GM13977 (cell line): ENCODE data around the gene ST8SIA1.

Experiments
- DNase-seq: peaks from one replicate; pipeline ENCODE4 v3.0.0; 2012; ENCODE audit warnings: low spot score
- in situ Hi-C: fragments of 300-500 bp; cut with MboI; formaldehyde crosslinking; loops from one replicate; pipeline ENCODE4 v1.12.0; 2022; ENCODE audit warnings: low sequenced_read_pairs, low pct_unique_long_range_greater_than_20kb, mixed read lengths, inconsistent platforms; ENCODE audit not compliant: unreplicated experiment
- TF ChIP-seq, protein P1 (sequence below): IDR thresholded peaks from 2 replicates; pipeline ENCODE4 v1.5.1; 2012; ENCODE audit warnings: mild to moderate bottlenecking, control low read depth; ENCODE audit not compliant: insufficient read depth; ENCODE audit errors: extremely low read depth, missing control alignments

Gene ST8SIA1

DNA sequence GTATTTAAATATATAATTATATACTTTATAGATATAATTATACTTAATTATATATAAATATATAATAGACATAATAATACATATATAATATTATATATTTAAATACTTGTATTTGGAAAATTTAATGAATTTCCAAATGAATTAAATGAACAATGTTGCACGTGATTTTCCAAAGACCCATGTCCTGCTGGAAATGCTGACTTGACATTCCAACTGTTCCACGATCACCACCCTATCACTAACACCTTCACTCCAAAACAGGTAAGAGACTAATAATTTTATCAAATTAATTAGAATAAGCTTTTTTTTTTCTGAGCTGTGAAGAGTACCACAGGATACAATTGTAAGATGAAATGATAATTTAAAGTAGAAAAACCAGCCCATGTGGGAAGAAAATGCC is 103.4 kb downstream of the ST8SIA1 start:
- TF ChIP-seq, protein P1, sequence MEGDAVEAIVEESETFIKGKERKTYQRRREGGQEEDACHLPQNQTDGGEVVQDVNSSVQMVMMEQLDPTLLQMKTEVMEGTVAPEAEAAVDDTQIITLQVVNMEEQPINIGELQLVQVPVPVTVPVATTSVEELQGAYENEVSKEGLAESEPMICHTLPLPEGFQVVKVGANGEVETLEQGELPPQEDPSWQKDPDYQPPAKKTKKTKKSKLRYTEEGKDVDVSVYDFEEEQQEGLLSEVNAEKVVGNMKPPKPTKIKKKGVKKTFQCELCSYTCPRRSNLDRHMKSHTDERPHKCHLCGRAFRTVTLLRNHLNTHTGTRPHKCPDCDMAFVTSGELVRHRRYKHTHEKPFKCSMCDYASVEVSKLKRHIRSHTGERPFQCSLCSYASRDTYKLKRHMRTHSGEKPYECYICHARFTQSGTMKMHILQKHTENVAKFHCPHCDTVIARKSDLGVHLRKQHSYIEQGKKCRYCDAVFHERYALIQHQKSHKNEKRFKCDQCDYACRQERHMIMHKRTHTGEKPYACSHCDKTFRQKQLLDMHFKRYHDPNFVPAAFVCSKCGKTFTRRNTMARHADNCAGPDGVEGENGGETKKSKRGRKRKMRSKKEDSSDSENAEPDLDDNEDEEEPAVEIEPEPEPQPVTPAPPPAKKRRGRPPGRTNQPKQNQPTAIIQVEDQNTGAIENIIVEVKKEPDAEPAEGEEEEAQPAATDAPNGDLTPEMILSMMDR = no peak
- no peak for DNase-seq
- in situ Hi-C loops = no loop called here

DNA sequence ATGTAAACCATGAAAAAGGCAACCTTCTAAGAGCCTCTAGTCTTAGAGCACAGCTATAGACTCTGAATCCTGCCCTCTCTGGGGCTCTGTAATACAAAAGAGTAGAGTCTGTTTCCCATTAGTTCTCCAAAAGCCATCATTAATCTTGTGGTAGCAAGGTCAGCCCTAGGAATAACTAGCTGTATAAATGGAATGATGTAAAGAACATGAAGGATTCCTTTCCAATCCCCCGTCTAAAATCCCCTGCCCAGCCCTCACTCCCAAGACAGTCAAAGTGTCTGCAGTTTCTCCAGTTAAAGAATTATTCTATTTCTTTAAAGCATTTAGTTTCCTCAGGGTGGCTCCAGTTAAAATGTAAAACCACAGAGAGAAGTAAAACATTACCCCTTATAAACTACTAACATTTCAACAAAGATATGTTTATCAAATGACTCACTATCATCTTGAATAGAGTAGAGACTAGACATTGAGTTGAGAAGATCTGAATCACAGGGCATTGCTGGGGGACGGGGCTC is 104.2 kb downstream of the ST8SIA1 start:
- in situ Hi-C loops = no loop called here
- TF ChIP-seq, protein P1 = no peak
- no peak for DNase-seq

DNA sequence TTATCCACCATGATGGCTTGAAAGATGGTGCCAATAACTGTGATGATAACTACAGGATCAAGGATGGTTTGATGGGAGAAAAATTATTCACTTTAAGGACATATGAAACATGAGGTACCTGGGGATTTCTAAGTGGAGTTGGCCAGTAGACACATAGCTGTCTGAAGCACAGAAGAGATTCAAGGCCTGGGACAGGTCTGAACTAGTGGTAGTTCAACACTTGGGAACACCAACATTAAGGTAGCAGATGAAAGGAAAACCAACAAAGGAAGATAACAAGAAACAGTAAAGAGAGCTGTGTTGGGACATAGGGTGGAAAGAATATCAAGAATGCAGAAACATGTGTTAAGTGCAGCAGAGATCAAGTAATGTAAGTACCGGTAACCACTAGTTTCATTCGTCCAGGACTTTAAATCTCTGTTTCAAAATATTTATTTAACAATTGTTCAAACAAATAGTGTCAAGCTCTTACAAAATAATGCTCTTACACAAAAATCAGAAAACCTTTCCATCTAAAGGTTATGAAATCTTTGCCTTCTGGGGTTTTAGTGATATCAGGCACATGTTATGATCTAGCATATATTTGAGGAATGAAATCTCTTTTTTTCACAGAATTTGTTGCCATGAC is 104.7 kb downstream of the ST8SIA1 start:
- TF ChIP-seq, protein P1 = no peak
- DNase-seq = no peak
- in situ Hi-C loops = no loop called here

DNA sequence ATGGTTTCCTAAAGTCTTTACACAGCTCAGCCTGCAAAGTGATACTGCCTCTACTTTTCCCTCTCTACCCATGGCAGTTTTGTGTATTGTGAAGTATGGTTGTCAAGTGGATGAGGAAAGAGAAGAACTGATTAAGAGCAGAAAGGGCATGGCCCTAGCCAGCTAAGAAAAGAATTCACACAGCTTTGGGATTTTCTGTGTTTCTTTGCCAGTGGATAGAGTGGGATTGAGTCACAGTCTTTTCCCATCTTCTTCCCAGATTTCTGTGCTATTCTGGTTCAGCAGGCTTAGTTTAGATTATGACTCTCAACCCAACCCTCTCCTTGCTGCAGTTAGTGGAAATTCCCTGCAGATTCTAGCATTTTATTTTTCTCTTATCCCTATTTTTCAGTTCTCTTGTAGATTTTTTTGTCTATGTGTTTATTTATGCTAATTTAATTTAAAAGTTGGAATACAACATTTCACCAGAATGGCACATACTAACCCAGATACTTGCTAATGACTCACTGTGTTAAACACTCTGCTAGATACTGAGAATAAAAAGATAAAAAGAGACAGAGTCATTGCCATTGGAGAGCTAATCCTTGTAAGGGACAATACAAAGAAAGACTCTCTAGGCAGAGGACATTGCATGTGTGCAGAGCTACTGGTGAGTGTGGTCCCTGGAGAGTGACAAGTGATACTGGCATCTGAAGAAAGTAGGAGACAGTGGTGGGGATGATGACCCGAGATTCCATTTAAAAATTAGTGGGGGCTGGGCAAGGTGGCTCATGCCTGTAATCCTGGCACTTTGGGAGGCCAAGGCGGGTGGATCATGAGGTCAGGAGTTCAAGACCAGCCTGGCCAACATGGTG is 106.3 kb downstream of the ST8SIA1 start:
- DNase-seq = no peak
- in situ Hi-C loops = no loop called here
- TF ChIP-seq, protein P1 = no peak

DNA sequence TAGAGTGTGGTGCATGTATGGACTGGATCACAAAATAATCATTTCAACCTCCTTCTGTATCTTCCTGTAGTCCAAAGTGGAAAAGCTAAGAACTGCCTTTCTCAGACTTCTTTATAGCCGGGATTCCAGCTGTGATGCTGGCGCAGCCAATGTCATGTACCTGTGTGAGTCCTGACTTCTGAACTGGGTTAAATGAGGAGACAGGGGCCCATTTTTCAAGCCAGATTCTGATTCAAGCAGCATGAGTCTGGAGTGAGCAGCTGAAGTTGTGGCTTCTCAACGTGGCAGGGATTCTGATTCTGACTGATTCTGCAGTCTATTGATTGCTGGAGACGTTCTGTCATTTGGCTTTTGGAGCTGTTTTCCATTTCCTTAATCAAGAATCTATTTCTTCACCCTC is 111.2 kb downstream of the ST8SIA1 start:
- in situ Hi-C loops = no loop called here
- TF ChIP-seq, protein P1 = no peak
- no peak for DNase-seq

DNA sequence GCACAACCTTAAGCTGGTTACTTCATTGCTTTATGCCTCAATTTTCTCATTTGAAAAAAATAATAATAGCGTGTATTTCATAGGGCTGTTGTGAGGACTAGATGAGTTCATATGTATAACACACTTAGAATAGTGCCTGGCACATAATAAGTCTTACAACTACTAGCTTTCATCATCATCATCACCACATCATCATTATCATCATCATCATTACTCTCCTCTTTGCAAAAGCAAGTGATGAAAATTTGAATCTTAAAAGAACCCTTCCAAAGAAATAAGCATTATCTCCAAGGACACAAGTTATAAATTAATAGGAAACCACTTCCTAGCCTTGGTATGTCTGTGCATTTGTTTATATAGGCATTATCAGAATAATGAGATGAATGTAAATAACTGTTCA is 117.0 kb downstream of the ST8SIA1 start:
- TF ChIP-seq, protein P1 = no peak
- DNase-seq = no peak
- in situ Hi-C loops = no loop called here
